Right ventricle myocardium superior (tissue), 1 donor: Measurements from ENCODE around the gene PPP1R36. TPM values are rescaled to one million over a fixed set of nuclear protein-coding genes. Genes with fewer than 3 reads are reported as not detected.
"Not testable (repeated sequence)": the region's sequence is repeated elsewhere in the genome, so short reads cannot be mapped to it uniquely, and the experiment has no call there.

ENCODE experiments used
- ATAC-seq: fragments of 200-7000 bp; cut with Tn5 transposase; one replicate; pipeline ENCODE4 v1.9.1; 2020; ENCODE audit warnings: mild to moderate bottlenecking; ENCODE audit not compliant: poor library complexity
- DNase-seq: peaks from one replicate; pipeline ENCODE4 v3.0.0-alpha.2; 2020
- intact Hi-C: fragments of 100-400 bp; cut with DNase I; formaldehyde crosslinking; loops from one replicate; pipeline ENCODE4 v1.11.2; 2022
- total RNA-seq: library from RNA; stranded (reverse); fragmentation: NEBNext Ultra II Directional; extraction: Animal tissue kit (Norgen Biotek cat#: 25700); gene quantifications from one replicate; pipeline ENCODE4 v1.2.1, GENCODE V29; 2021
- donor health status: DM: no; HTN: yes; CAD: no; lungs with severe emphysema.

The PPP1R36 gene
- total RNA-seq, 1 donor from 2014 or later = 0.19 TPM

GRCh38 chr14:64602826-64603225 is 53.1 kb downstream of the PPP1R36 start:
- intact Hi-C loops = no loop called here
- no peak for ATAC-seq
- no peak for DNase-seq

GRCh38 chr14:64604001-64604400 is 54.2 kb downstream of the PPP1R36 start:
- intact Hi-C loops = no loop called here
- no peak for ATAC-seq
- DNase-seq = no peak

- no peak for ATAC-seq
- intact Hi-C loops = no loop called here
- DNase-seq = no peak
Measured at GRCh38 chr14:64604881-64605280, 55.1 kb downstream of the PPP1R36 start.

GRCh38 chr14:64605926-64606685 is 56.3 kb downstream of the PPP1R36 start:
- no peak for DNase-seq
- ATAC-seq = no peak
- intact Hi-C loops = no loop called here

- no peak for DNase-seq
- no peak for ATAC-seq
- intact Hi-C loops = no loop called here
Measured at GRCh38 chr14:64610049-64610746, 60.4 kb downstream of the PPP1R36 start.

- DNase-seq (no peak), ATAC-seq (peak; percentile 76)
- intact Hi-C loops = no loop called here
Measured at GRCh38 chr14:64611358-64612020, 61.7 kb downstream of the PPP1R36 start.

GRCh38 chr14:64612021-64612380 is 62.2 kb downstream of the PPP1R36 start:
- no peak for DNase-seq
- intact Hi-C loops = no loop called here
- ATAC-seq = peak; percentile 50

- no peak for ATAC-seq
- intact Hi-C loops = no loop called here
Measured at GRCh38 chr14:64612971-64613666, 63.4 kb downstream of the PPP1R36 start.

GRCh38 chr14:64614166-64614565 is 64.4 kb downstream of the PPP1R36 start:
- intact Hi-C loops = no loop called here
- ATAC-seq = no peak
- DNase-seq = no peak

More at GRCh38 chr14:64612971-64613666, 63.4 kb downstream of the PPP1R36 start:
- no peak for DNase-seq

- intact Hi-C loops = no loop called here
- ATAC-seq = no peak
- DNase-seq = no peak
Measured at GRCh38 chr14:64614805-64615391, 65.1 kb downstream of the PPP1R36 start.

- DNase-seq, intact Hi-C loops, ATAC-seq: not testable (repeated sequence)
Measured at GRCh38 chr14:64617872-64618408, 68.2 kb downstream of the PPP1R36 start.

- intact Hi-C loops = no loop called here
- DNase-seq = no peak
- no peak for ATAC-seq
Measured at GRCh38 chr14:64620910-64621309, 71.1 kb downstream of the PPP1R36 start.

- DNase-seq = no peak
- no peak for ATAC-seq
- intact Hi-C loops = no loop called here
Measured at GRCh38 chr14:64623554-64624165, 73.9 kb downstream of the PPP1R36 start.

GRCh38 chr14:64625386-64626232 is 75.8 kb downstream of the PPP1R36 start:
- intact Hi-C loops = no loop called here
- DNase-seq = peak; percentile 52
- peak; percentile 71 for ATAC-seq

- DNase-seq (no peak), ATAC-seq (no peak)
- intact Hi-C loops = no loop called here
Measured at GRCh38 chr14:64628940-64629408, 79.2 kb downstream of the PPP1R36 start.

GRCh38 chr14:64630778-64631177 is 81.0 kb downstream of the PPP1R36 start:
- no peak for ATAC-seq
- intact Hi-C loops = loop anchor here (10.0 kb wide), 2 partner anchors 206 to 286 kb away; no protein-coding TSS in a partner anchor
- no peak for DNase-seq

GRCh38 chr14:64631222-64631621 is 81.5 kb downstream of the PPP1R36 start:
- ATAC-seq = not testable (repeated sequence)
- intact Hi-C loops = loop anchor here (10.0 kb wide), 2 partner anchors 206 to 286 kb away; no protein-coding TSS in a partner anchor

More at GRCh38 chr14:64631222-64631621, 81.5 kb downstream of the PPP1R36 start:
- not testable (repeated sequence) for DNase-seq
